ENCODE results near the gene NFKBIE. TPM values are rescaled to one million over a fixed set of nuclear protein-coding genes. Genes with fewer than 3 reads are reported as not detected.

The NFKBIE gene
- total RNA-seq, 2 experiments from 2014 or later: 17.2 to 19.9 TPM

GRCh38 chr6:44263354-44264100 is 1.8 kb downstream of the NFKBIE start:
- Mint-ChIP-seq H3K4me1 (peaks cover 45% of the 10 kb centered on the region), H3K4me3 (peak overlapping the region; percentile 88), H3K27ac (peak overlapping the region; percentile 93), H3K27me3 (no peaks in the 10 kb centered on the region), H3K36me3 (ENCODE audit: low read depth) (peaks cover 26% of the 10 kb centered on the region), H3K9me3 (ENCODE audit: low read depth) (no peaks in the 10 kb centered on the region)
- DNase-seq (peak; percentile 67), ATAC-seq (peak; percentile 33)
- ChIA-PET POLR2A (interaction anchor here (1.4 to 2.4 kb wide), 3 partner anchors 9 to 16 kb away, joined by 5 to 12 read pairs (median 7); partner anchors contain the start of gene HSP90AB1), CTCF (interaction anchor here (0.8 to 2.5 kb wide), 9 partner anchors 7 to 167 kb away, joined by 3 to 9 read pairs (median 5); no protein-coding TSS in a partner anchor)
- intact Hi-C loops (cut with DNase I, micrococcal nuclease): loop anchor here (2.0 kb wide), 4 partner anchors 39 to 167 kb away; partner anchors contain the start of genes MRPL14 (in 1 of the 2) and TMEM63B (in 1 of the 2)

- Mint-ChIP-seq H3K27ac (peak overlapping the region; percentile 93), H3K4me3 (peak overlapping the region; percentile 88), H3K9me3 (ENCODE audit: low read depth) (no peaks in the 10 kb centered on the region), H3K27me3 (no peaks in the 10 kb centered on the region), H3K36me3 (ENCODE audit: low read depth) (peaks cover 33% of the 10 kb centered on the region), H3K4me1 (peaks cover 50% of the 10 kb centered on the region)
- DNase-seq (no peak), ATAC-seq (no peak)
- intact Hi-C loops (cut with DNase I, micrococcal nuclease): no loop called here
- CTCF ChIA-PET: interaction anchor here (0.9 to 2.0 kb wide), 8 partner anchors 9 to 111 kb away, joined by 3 to 9 read pairs (median 3); partner anchors contain the start of genes AARS2, HSP90AB1 and SLC29A1
- POLR2A ChIA-PET: interaction anchor here (1.5 to 2.4 kb wide), 2 partner anchors 9 to 16 kb away, joined by 7 to 12 read pairs; partner anchors contain the start of gene HSP90AB1
These were observed 2.6 kb downstream of the NFKBIE start for GRCh38 chr6:44262467-44263353.

- CTCF ChIA-PET: interaction anchor here (1.1 to 2.0 kb wide), 6 partner anchors 8 to 110 kb away, joined by 3 to 9 read pairs (median 4); partner anchors contain the start of genes AARS2, HSP90AB1 and SLC29A1
These were observed 3.8 kb downstream of the NFKBIE start for GRCh38 chr6:44261581-44261980.

GRCh38 chr6:44260451-44261297 is 4.7 kb downstream of the NFKBIE start:
- DNase-seq: no peak
- no peaks in the 10 kb centered on the region for H3K27me3 Mint-ChIP-seq
- H3K9me3 Mint-ChIP-seq (ENCODE audit: low read depth): no peaks in the 10 kb centered on the region
- peaks cover 48% of the 10 kb centered on the region for H3K4me1 Mint-ChIP-seq
- peaks cover 37% of the 10 kb centered on the region for H3K36me3 Mint-ChIP-seq (ENCODE audit: low read depth)
- intact Hi-C loops (cut with DNase I, micrococcal nuclease): no loop called here
- H3K27ac Mint-ChIP-seq: peak overlapping the region; percentile 5
- ChIA-PET POLR2A (no interaction called here), CTCF (interaction anchor here (1.7 kb wide), 1 partner anchor 38 kb away, joined by 5 read pairs; the partner anchor contains the start of gene SLC29A1)
- ATAC-seq: no peak
- H3K4me3 Mint-ChIP-seq: no peak overlapping the region

More at GRCh38 chr6:44261581-44261980, 3.8 kb downstream of the NFKBIE start:
- no peak overlapping the region for H3K27ac Mint-ChIP-seq
- POLR2A ChIA-PET: interaction anchor here (2.4 kb wide), 1 partner anchor 14 kb away, joined by 12 read pairs; the partner anchor contains the start of gene HSP90AB1
- no peaks in the 10 kb centered on the region for H3K27me3 Mint-ChIP-seq
- DNase-seq (no peak), ATAC-seq (no peak)
- intact Hi-C loops (cut with DNase I, micrococcal nuclease): no loop called here
- peaks cover 46% of the 10 kb centered on the region for H3K4me1 Mint-ChIP-seq
- no peaks in the 10 kb centered on the region for H3K9me3 Mint-ChIP-seq (ENCODE audit: low read depth)
- no peak overlapping the region for H3K4me3 Mint-ChIP-seq
- peaks cover 35% of the 10 kb centered on the region for H3K36me3 Mint-ChIP-seq (ENCODE audit: low read depth)

- ChIA-PET POLR2A (no interaction called here), CTCF (no interaction called here)
- no peak for DNase-seq
- no peak overlapping the region for H3K4me3 Mint-ChIP-seq
- no peak for ATAC-seq
- intact Hi-C loops (cut with DNase I, micrococcal nuclease): no loop called here
- no peak overlapping the region for H3K27ac Mint-ChIP-seq
- no peaks in the 10 kb centered on the region for H3K27me3 Mint-ChIP-seq
- H3K4me1 Mint-ChIP-seq: peaks cover 55% of the 10 kb centered on the region
- peaks cover 38% of the 10 kb centered on the region for H3K36me3 Mint-ChIP-seq (ENCODE audit: low read depth)
- H3K9me3 Mint-ChIP-seq (ENCODE audit: low read depth): no peaks in the 10 kb centered on the region
These were observed 5.3 kb downstream of the NFKBIE start for GRCh38 chr6:44260011-44260410.

GRCh38 chr6:44258921-44259320 is 6.4 kb downstream of the NFKBIE start:
- peaks cover 58% of the 10 kb centered on the region for H3K4me1 Mint-ChIP-seq
- no peak overlapping the region for H3K4me3 Mint-ChIP-seq
- peak overlapping the region; percentile 89 for H3K27ac Mint-ChIP-seq
- ChIA-PET POLR2A (interaction anchor here (4.3 kb wide), 1 partner anchor 12 kb away, joined by 70 read pairs; the partner anchor contains the start of gene HSP90AB1), CTCF (no interaction called here)
- no peak for ATAC-seq
- no peaks in the 10 kb centered on the region for H3K27me3 Mint-ChIP-seq
- peaks cover 45% of the 10 kb centered on the region for H3K36me3 Mint-ChIP-seq (ENCODE audit: low read depth)
- DNase-seq: no peak
- no peaks in the 10 kb centered on the region for H3K9me3 Mint-ChIP-seq (ENCODE audit: low read depth)
- intact Hi-C loops (cut with DNase I, micrococcal nuclease): no loop called here

GRCh38 chr6:44258325-44258863 is 7.0 kb downstream of the NFKBIE start:
- peak overlapping the region; percentile 89 for H3K27ac Mint-ChIP-seq

GRCh38 chr6:44257753-44258324 is 7.5 kb downstream of the NFKBIE start:
- Mint-ChIP-seq H3K4me3 (peak overlapping the region; percentile 83), H3K36me3 (ENCODE audit: low read depth) (peaks cover 49% of the 10 kb centered on the region), H3K27me3 (no peaks in the 10 kb centered on the region), H3K9me3 (ENCODE audit: low read depth) (no peaks in the 10 kb centered on the region), H3K27ac (peak overlapping the region; percentile 89), H3K4me1 (peaks cover 58% of the 10 kb centered on the region)
- intact Hi-C loops (cut with DNase I, micrococcal nuclease): loop anchor here (1.0 to 2.0 kb wide), 5 partner anchors 7 to 161 kb away; partner anchors contain the start of genes HSP90AB1 (in 2 of the 2), NFKBIE (in 2 of the 2) and SLC29A1 (in 1 of the 2)
- ChIA-PET CTCF (interaction anchor here (1.5 to 3.1 kb wide), 2 partner anchors 11 to 85 kb away, joined by 16 to 40 read pairs; partner anchors contain the start of gene HSP90AB1), POLR2A (interaction anchor here (3.7 to 4.3 kb wide), 2 partner anchors 11 to 34 kb away, joined by 28 to 70 read pairs; partner anchors contain the start of genes HSP90AB1 and SLC29A1)
- ATAC-seq (no peak), DNase-seq (no peak)

More at GRCh38 chr6:44258325-44258863, 7.0 kb downstream of the NFKBIE start:
- ChIA-PET POLR2A (interaction anchor here (4.3 kb wide), 1 partner anchor 11 kb away, joined by 70 read pairs; the partner anchor contains the start of gene HSP90AB1), CTCF (no interaction called here)
- no peak for DNase-seq
- H3K27me3 Mint-ChIP-seq: no peaks in the 10 kb centered on the region
- ATAC-seq: no peak
- no peaks in the 10 kb centered on the region for H3K9me3 Mint-ChIP-seq (ENCODE audit: low read depth)
- peaks cover 48% of the 10 kb centered on the region for H3K36me3 Mint-ChIP-seq (ENCODE audit: low read depth)
- peaks cover 59% of the 10 kb centered on the region for H3K4me1 Mint-ChIP-seq
- peak overlapping the region; percentile 83 for H3K4me3 Mint-ChIP-seq
- intact Hi-C loops (cut with DNase I, micrococcal nuclease): no loop called here

GRCh38 chr6:44257025-44257752 is 8.2 kb downstream of the NFKBIE start, which contains the start of gene SLC35B2:
TSS of gene SLC35B2 (minus strand) at chr6:44257528. CDS start at chr6:44257410, 118 bp downstream.
- H3K9me3 Mint-ChIP-seq (ENCODE audit: low read depth): no peaks in the 10 kb centered on the region
- CTCF ChIA-PET: interaction anchor here (0.5 to 3.1 kb wide), 22 partner anchors 7 to 141 kb away, joined by 3 to 40 read pairs (median 4); partner anchors contain the start of genes AARS2, HSP90AB1 and SLC29A1
- H3K36me3 Mint-ChIP-seq (ENCODE audit: low read depth): peaks cover 49% of the 10 kb centered on the region

More at GRCh38 chr6:44257025-44257752, 8.2 kb downstream of the NFKBIE start, which contains the start of gene SLC35B2:
- peak within 1 kb of the TSS; percentile 90 for H3K27ac Mint-ChIP-seq
- peaks cover 56% of the 10 kb centered on the region for H3K4me1 Mint-ChIP-seq
- DNase-seq: peak; percentile 81
- H3K27me3 Mint-ChIP-seq: no peaks in the 10 kb centered on the region
- ATAC-seq: peak; percentile 72
- intact Hi-C loops (cut with DNase I, micrococcal nuclease): loop anchor here (1.0 to 2.0 kb wide), 5 partner anchors 8 to 160 kb away; partner anchors contain the start of genes HSP90AB1 (in 2 of the 2), NFKBIE (in 2 of the 2) and SLC29A1 (in 1 of the 2)
- H3K4me3 Mint-ChIP-seq: peak within 1 kb of the TSS; percentile 83
- POLR2A ChIA-PET: interaction anchor here (1.4 to 4.3 kb wide), 3 partner anchors 10 to 33 kb away, joined by 3 to 70 read pairs (median 28); partner anchors contain the start of genes HSP90AB1 and SLC29A1

Measured in activated CD4-positive, alpha-beta T cell treated with anti-CD3 and anti-CD28 coated beads for 36 hours (primary cell).